Coronary artery (tissue), 2 donors: ENCODE results near the gene IRF8.

Experiments used
- DNase-seq: peaks from one replicate; pipeline ENCODE4 v3.0.0-alpha.2; 2017; ENCODE audit warnings: low spot score
- H3K27ac ChIP-seq, 2 donors: fragments of 200-600 bp; sonication (generic); one replicate each; pipeline ENCODE4 v1.5.1; 2016 to 2019
- H3K4me3 ChIP-seq: fragments of 200-600 bp; sonication (generic); 2 replicates; pipeline ENCODE4 v1.5.1; 2016; ENCODE audit warnings: mild to moderate bottlenecking, moderate library complexity
- TF ChIP-seq, protein P1 (sequence below): fragments of 200-600 bp; sonication (generic); IDR thresholded peaks from one replicate; pipeline ENCODE4 v1.5.1; 2019; ENCODE audit warnings: antibody characterized with exemption

Gene IRF8

DNA sequence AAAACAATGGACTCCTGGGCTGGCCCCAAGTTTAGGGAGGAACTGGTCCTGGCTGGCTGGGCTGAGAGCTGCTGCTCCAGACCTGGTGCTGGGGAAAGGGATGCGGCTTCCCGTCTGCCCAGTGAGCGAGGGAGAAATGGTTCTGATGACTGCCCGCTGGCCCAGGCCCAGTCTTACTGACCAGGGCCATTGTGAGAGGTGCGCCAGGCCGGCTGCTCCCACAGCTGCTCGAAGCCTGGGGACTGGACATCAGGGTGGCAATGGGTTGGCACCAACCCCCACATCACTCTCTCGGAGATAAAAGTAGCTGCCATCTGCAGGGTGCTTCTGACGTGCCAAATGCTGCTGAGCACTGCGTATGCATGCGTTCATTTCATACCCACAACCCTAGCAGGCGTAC, 53.2 kb downstream of the IRF8 start:
- DNase-seq, result no peak
- H3K27ac ChIP-seq, result no peak overlapping the region
- TF ChIP-seq, protein P1, sequence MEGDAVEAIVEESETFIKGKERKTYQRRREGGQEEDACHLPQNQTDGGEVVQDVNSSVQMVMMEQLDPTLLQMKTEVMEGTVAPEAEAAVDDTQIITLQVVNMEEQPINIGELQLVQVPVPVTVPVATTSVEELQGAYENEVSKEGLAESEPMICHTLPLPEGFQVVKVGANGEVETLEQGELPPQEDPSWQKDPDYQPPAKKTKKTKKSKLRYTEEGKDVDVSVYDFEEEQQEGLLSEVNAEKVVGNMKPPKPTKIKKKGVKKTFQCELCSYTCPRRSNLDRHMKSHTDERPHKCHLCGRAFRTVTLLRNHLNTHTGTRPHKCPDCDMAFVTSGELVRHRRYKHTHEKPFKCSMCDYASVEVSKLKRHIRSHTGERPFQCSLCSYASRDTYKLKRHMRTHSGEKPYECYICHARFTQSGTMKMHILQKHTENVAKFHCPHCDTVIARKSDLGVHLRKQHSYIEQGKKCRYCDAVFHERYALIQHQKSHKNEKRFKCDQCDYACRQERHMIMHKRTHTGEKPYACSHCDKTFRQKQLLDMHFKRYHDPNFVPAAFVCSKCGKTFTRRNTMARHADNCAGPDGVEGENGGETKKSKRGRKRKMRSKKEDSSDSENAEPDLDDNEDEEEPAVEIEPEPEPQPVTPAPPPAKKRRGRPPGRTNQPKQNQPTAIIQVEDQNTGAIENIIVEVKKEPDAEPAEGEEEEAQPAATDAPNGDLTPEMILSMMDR, result no peak
- no peak overlapping the region for H3K4me3 ChIP-seq

DNA sequence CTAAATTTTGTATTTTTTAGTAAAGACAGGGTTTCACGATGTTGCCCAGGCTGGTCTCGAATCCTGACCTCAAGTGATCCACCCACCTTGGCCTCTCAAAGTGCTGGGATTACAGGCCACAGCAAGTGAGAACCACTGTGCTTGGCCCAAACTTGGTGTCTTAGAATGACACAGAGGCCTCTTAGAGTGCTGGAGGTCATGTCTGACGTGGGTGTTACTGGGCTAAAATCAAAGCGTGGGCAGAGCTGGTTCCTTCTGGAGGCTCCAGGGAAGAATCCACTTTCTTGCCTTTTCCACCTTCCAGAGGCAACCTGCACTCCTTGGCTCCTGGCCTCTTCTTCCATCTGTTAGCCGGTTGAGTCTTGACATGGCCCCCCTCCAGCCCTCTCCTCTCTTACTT, 53.8 kb downstream of the IRF8 start:
- Histone ChIP-seq H3K27ac (no peak overlapping the region), H3K4me3 (no peak overlapping the region)
- DNase-seq, result no peak
- TF ChIP-seq, protein P1, result no peak

DNA sequence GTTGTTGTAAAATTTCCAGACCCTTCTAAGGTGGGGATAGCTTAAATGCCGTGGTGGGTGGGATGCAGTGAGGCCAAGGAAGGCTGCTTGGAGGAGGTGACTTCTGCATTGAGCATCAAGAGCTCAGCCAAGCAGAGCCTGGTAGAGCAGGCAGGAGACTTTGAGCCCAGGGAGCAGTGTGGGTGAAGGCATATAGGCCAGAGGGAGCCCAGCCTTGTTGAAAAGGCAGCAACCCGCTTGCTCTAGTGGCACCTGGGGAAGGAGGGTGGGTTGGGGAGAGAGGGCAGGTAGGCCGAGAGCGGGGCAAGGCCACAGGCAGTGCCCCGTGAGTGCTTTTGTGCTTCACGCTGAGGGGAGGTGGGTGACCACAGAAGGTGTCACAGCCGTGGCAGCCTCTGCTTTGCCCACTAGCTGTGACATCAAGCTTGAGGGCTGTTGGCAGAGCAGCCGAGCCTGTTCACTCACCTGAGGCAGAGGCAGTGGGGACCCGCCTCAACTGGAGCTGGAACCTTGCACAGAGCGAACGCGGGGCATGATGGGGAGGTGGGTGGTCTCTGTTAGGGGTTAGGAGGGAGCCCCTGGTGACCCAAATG, 56.1 kb downstream of the IRF8 start:
- DNase-seq, result no peak
- TF ChIP-seq, protein P1, result no peak
- Histone ChIP-seq H3K27ac (no peak overlapping the region), H3K4me3 (no peak overlapping the region)

DNA sequence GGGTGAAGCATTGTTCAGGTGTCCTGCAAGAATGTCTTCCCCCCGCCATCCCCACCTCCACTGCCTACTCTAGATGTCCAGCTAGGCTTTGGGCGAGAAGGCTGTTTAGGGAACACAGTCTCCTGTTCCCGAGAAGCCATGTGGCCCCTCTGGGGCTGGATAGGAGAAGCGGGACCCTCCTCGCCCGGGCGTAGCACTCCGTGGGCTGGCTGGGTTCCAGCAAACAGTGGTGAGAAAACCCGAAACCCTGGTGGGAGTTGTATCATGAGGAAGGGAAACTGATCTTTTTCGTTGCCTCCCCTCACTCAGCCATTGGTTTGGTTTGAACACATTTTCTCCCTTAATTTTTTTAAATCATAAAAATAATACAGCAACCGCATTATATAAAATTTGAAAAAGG, 56.6 kb downstream of the IRF8 start:
- TF ChIP-seq, protein P1, result no peak
- H3K27ac ChIP-seq, result no peak overlapping the region
- no peak overlapping the region for H3K4me3 ChIP-seq
- no peak for DNase-seq

DNA sequence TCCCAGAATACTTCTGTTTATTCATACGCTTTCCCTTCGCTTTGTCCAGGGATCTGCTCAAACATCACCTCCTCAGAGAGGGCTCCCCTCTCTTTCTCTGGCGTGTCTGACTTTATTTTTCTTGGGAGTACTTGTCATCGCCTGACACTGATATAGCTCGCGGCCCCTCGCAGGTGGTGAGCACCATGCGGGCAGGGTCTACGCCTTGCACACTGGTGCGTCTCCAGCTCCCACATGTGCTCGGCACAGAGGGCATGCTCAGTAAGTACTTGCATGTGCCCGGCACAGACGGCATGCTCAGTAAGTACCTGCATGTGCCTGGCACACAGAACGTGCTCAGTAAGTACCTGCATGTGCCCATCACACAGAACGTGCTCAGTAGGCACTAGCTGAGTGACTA, 57.5 kb downstream of the IRF8 start:
- no peak for DNase-seq
- TF ChIP-seq, protein P1, result no peak
- H3K27ac ChIP-seq, result no peak overlapping the region
- H3K4me3 ChIP-seq, result no peak overlapping the region

DNA sequence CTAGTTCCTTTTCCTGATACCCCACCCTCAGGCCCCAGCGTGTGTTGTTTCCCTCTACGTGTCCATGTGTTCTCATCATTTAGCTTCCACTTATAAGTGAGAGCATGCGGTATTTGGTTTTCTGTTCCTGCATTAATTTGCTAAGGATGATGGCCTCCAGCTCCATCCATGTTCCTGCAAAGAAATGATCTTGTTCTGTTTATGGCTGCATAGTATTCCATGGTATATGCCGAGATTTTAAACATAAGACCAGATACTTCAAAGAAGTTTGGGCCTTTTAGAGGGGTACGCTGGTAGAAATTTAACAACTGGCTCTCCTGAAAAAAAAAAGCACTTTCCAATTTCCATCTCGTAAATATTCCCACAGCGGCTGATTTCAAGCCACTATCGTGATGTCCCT, 59.8 kb downstream of the IRF8 start:
- TF ChIP-seq, protein P1, result no peak
- Histone ChIP-seq H3K27ac (no peak overlapping the region), H3K4me3 (no peak overlapping the region)
- no peak for DNase-seq

DNA sequence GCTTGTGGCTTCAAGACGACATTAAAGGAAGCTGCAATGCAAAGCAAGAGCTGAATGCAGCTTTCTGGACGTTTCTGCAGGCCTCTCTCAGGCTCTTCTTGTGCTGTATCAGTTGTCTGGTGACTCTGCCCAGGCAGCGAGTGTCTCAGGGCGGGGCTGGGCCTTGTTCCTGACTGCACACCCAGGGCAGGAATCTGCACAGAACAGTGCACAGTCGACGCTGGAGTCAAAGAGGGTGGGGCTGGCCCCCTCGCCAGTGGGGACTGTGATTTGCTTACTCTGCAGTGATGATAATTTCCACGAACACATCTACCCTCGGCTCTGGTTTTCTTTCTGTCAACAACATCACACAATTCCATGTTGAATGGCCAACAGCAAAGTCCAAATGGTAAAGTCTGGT, 60.7 kb downstream of the IRF8 start:
- no peak for DNase-seq
- no peak overlapping the region for H3K4me3 ChIP-seq
- TF ChIP-seq, protein P1, result no peak
- H3K27ac ChIP-seq, result no peak overlapping the region
